Naive thymus-derived CD4-positive, alpha-beta T cell (primary cell): ENCODE data around the gene PITPNC1. TPM values are rescaled to one million over a fixed set of nuclear protein-coding genes. Genes with fewer than 3 reads are reported as not detected.
A peak's percentile ranks its signal among the peaks of the same experiment; 100 is the strongest.

Source experiments
- ATAC-seq: fragments of 150-1000 bp; cut with Tn5 transposase; 2 replicates; pipeline ENCODE4 v1.10.0; 2021; ENCODE audit warnings: mild to moderate bottlenecking, moderate library complexity
- CTCF ChIA-PET: fragments of 350-600 bp; sonication (Branson Sonifier 250); formaldehyde crosslinking; loops from one replicate; lab custom pipeline; 2021; ENCODE audit warnings: antibody characterized with exemption; lab: Charles Lee
- POLR2A ChIA-PET: fragments of 350-600 bp; sonication (Branson Sonifier 250); formaldehyde crosslinking; loops from one replicate; lab custom pipeline; 2021; ENCODE audit warnings: antibody characterized with exemption, inconsistent platforms; lab: Charles Lee
- DNase-seq, 9 donors: peaks; one replicate each; pipeline versions ENCODE4 v3.0.0 to v3.0.0-alpha.2; 2020 to 2022; ENCODE audit warnings: mixed read lengths in 1 of 9
- H3K27ac ChIP-seq: one replicate; pipeline ENCODE4 v1.7.0; 2013; ENCODE audit warnings: mild to moderate bottlenecking, low read depth, low read length, moderate library complexity
- H3K27me3 ChIP-seq, 2 donors: one replicate each; pipeline ENCODE4 v1.7.0; 2013; ENCODE audit warnings: low read length in 2 of 2, mild to moderate bottlenecking in 2 of 2, moderate library complexity in 2 of 2; ENCODE audit not compliant: control insufficient read depth in 2 of 2, insufficient read depth in 2 of 2
- H3K36me3 ChIP-seq, 3 experiments: 1 replicate in 2 of 3; 2 replicates in 1 of 3; pipeline ENCODE4 v1.7.0; 2013; ENCODE audit warnings: low read length in 3 of 3, mild to moderate bottlenecking in 3 of 3, moderate library complexity in 1 of 3; ENCODE audit not compliant: insufficient read depth in 3 of 3, control insufficient read depth in 2 of 3
- H3K4me1 ChIP-seq, 2 donors: one replicate each; pipeline ENCODE4 v1.7.0; 2013; ENCODE audit warnings: low read length in 2 of 2, mild to moderate bottlenecking in 2 of 2, moderate library complexity in 1 of 2; ENCODE audit not compliant: control insufficient read depth in 2 of 2, insufficient read depth in 2 of 2
- H3K4me3 ChIP-seq: 2 replicates; pipeline ENCODE4 v1.7.0; 2013; ENCODE audit warnings: mild to moderate bottlenecking, low read length
- H3K9me3 ChIP-seq, 3 experiments: 1 replicate in 2 of 3; 2 replicates in 1 of 3; pipeline ENCODE4 v1.7.0; 2013; ENCODE audit warnings: low read length in 3 of 3; ENCODE audit not compliant: control insufficient read depth in 2 of 3
- H3K27ac Mint-ChIP-seq, 9 donors: one replicate each; pipeline ENCODE4 v1.8.0; 2020 to 2022; ENCODE audit warnings: mixed read lengths in 9 of 9, mild to moderate bottlenecking in 8 of 9, moderate library complexity in 5 of 9, inconsistent platforms in 2 of 9
- H3K27me3 Mint-ChIP-seq, 5 donors: one replicate each; pipeline ENCODE4 v1.8.0; 2021 to 2022; ENCODE audit warnings: mixed read lengths in 5 of 5, mild to moderate bottlenecking in 1 of 5
- H3K36me3 Mint-ChIP-seq, 5 donors: one replicate each; pipeline ENCODE4 v1.8.0; 2020 to 2022; ENCODE audit warnings: mixed read lengths in 5 of 5, mild to moderate bottlenecking in 3 of 5, inconsistent platforms in 1 of 5
- H3K4me1 Mint-ChIP-seq, 7 donors: one replicate each; pipeline ENCODE4 v1.8.0; 2020 to 2022; ENCODE audit warnings: mixed read lengths in 7 of 7, mild to moderate bottlenecking in 3 of 7, inconsistent platforms in 1 of 7
- H3K4me3 Mint-ChIP-seq, 10 donors: one replicate each; pipeline ENCODE4 v1.8.0; 2020 to 2022; ENCODE audit warnings: mild to moderate bottlenecking in 10 of 10, mixed read lengths in 10 of 10, moderate library complexity in 6 of 10, inconsistent platforms in 2 of 10
- H3K9me3 Mint-ChIP-seq, 11 donors: one replicate each; pipeline ENCODE4 v1.8.0; 2020 to 2022; ENCODE audit warnings: mixed read lengths in 11 of 11, mild to moderate bottlenecking in 4 of 11, inconsistent platforms in 1 of 11, moderate library complexity in 1 of 11
- intact Hi-C, 2 donors: fragments of 100-400 bp; cut with micrococcal nuclease; formaldehyde crosslinking; loops; one replicate each; pipeline ENCODE4 v1.15.1; 2023
- polyA plus RNA-seq, 2 donors: library from polyadenylated mRNA; unstranded; fragments of 300-500 nt; fragmentation: Illumina TruSeq; gene quantifications; one replicate each; pipeline ENCODE4 v1.2.3, GENCODE V29; 2021
- total RNA-seq, 6 experiments: library from RNA in 5 of 6; stranded (reverse) in 5 of 6; gene quantifications; 1 replicate in 5 of 6; 2 replicates in 1 of 6; pipeline ENCODE4 v1.2.3 and lab custom pipeline; 2021 to 2026

The PITPNC1 gene
- total and polyA plus RNA-seq, 7 experiments from 2014 or later: 53.1 to 148 (median 102) TPM

GRCh38 chr17:67676305-67676704, 299.2 kb downstream of the PITPNC1 start:
- Histone ChIP-seq H3K4me1 (peaks cover 0 to 4% of the 10 kb centered on the region in 2 donors), H3K4me3 (no peak overlapping the region), H3K36me3 (peaks cover 12 to 62% (median 22%) of the 10 kb centered on the region in 3 experiments), H3K27me3 (no peaks in the 10 kb centered on the region), H3K9me3 (no peaks in the 10 kb centered on the region), H3K27ac (no peak overlapping the region)
- no peak for DNase-seq
- H3K27me3 Mint-ChIP-seq: no peaks in the 10 kb centered on the region
- H3K9me3 Mint-ChIP-seq: peaks cover 0 to 1% (median 0%) of the 10 kb centered on the region in 11 donors
- CTCF ChIA-PET: interaction anchor here (0.6 kb wide), 1 partner anchor 611 kb away, joined by 5 read pairs; no protein-coding TSS in a partner anchor
- intact Hi-C loops: no loop called here
- POLR2A ChIA-PET: no interaction called here
- no peak for ATAC-seq
- H3K27ac Mint-ChIP-seq: peak overlapping the region in 3 of 9 donors; percentile 6 to 73 (median 58)
- peaks cover 0 to 34% (median 15%) of the 10 kb centered on the region in 7 donors for H3K4me1 Mint-ChIP-seq
- no peak overlapping the region for H3K4me3 Mint-ChIP-seq
- H3K36me3 Mint-ChIP-seq: peaks cover 2 to 40% (median 18%) of the 10 kb centered on the region in 5 donors

- Histone ChIP-seq H3K9me3 (no peaks in the 10 kb centered on the region), H3K4me1 (peaks cover 0 to 4% of the 10 kb centered on the region in 2 donors), H3K27me3 (no peaks in the 10 kb centered on the region), H3K27ac (peak overlapping the region; percentile 22), H3K4me3 (no peak overlapping the region), H3K36me3 (peaks cover 6 to 47% (median 17%) of the 10 kb centered on the region in 3 experiments)
- ChIA-PET CTCF (no interaction called here), POLR2A (no interaction called here)
- Mint-ChIP-seq H3K27me3 (no peaks in the 10 kb centered on the region), H3K27ac (peak overlapping the region in 4 of 9 donors; percentile 45 to 88 (median 68)), H3K4me1 (peaks cover 0 to 34% (median 15%) of the 10 kb centered on the region in 7 donors), H3K36me3 (peaks cover 2 to 31% (median 14%) of the 10 kb centered on the region in 5 donors), H3K4me3 (no peak overlapping the region), H3K9me3 (peaks cover 0 to under 1% (median 0%) of the 10 kb centered on the region in 11 donors)
- intact Hi-C loops: no loop called here
- no peak for ATAC-seq
- DNase-seq: no peak
Measured at GRCh38 chr17:67678414-67678813, 301.3 kb downstream of the PITPNC1 start.

- ChIA-PET POLR2A (no interaction called here), CTCF (no interaction called here)
- DNase-seq (no peak), ATAC-seq (no peak)
- H3K4me3 ChIP-seq: no peak overlapping the region
- peaks cover 0 to 4% of the 10 kb centered on the region in 2 donors for H3K4me1 ChIP-seq
- H3K27me3 Mint-ChIP-seq: no peaks in the 10 kb centered on the region
- H3K9me3 Mint-ChIP-seq: no peaks in the 10 kb centered on the region
- H3K27ac Mint-ChIP-seq: peak overlapping the region in 8 of 9 donors; percentile 62 to 91 (median 79)
- H3K4me3 Mint-ChIP-seq: peak overlapping the region in 2 of 10 donors; percentile 33 to 54
- H3K27me3 ChIP-seq: no peaks in the 10 kb centered on the region
- peaks cover 0 to 34% (median 15%) of the 10 kb centered on the region in 7 donors for H3K4me1 Mint-ChIP-seq
- H3K36me3 Mint-ChIP-seq: peaks cover 2 to 30% (median 14%) of the 10 kb centered on the region in 5 donors
- no peaks in the 10 kb centered on the region for H3K9me3 ChIP-seq
- intact Hi-C loops: no loop called here
- H3K36me3 ChIP-seq: peaks cover 6 to 43% (median 17%) of the 10 kb centered on the region in 3 experiments
- peak overlapping the region; percentile 10 for H3K27ac ChIP-seq
Measured at GRCh38 chr17:67679225-67679624, 302.1 kb downstream of the PITPNC1 start.

- peak overlapping the region in 8 of 9 donors; percentile 16 to 91 (median 76) for H3K27ac Mint-ChIP-seq
- no peaks in the 10 kb centered on the region for H3K27me3 ChIP-seq
- H3K4me3 ChIP-seq: no peak overlapping the region
- H3K27me3 Mint-ChIP-seq: no peaks in the 10 kb centered on the region
- DNase-seq (no peak), ATAC-seq (no peak)
- ChIA-PET POLR2A (no interaction called here), CTCF (no interaction called here)
- intact Hi-C loops: no loop called here
- H3K4me1 Mint-ChIP-seq: peaks cover 0 to 34% (median 15%) of the 10 kb centered on the region in 7 donors
- H3K27ac ChIP-seq: no peak overlapping the region
- peak overlapping the region in 4 of 10 donors; percentile 17 to 54 (median 38) for H3K4me3 Mint-ChIP-seq
- no peaks in the 10 kb centered on the region for H3K9me3 ChIP-seq
- peaks cover 2 to 30% (median 14%) of the 10 kb centered on the region in 5 donors for H3K36me3 Mint-ChIP-seq
- H3K36me3 ChIP-seq: peaks cover 6 to 43% (median 17%) of the 10 kb centered on the region in 3 experiments
- no peaks in the 10 kb centered on the region for H3K9me3 Mint-ChIP-seq
- H3K4me1 ChIP-seq: peaks cover 0 to 4% of the 10 kb centered on the region in 2 donors
Measured at GRCh38 chr17:67679721-67680120, 302.6 kb downstream of the PITPNC1 start.

- H3K36me3 ChIP-seq: peaks cover 6 to 36% (median 17%) of the 10 kb centered on the region in 3 experiments
- no peaks in the 10 kb centered on the region for H3K27me3 Mint-ChIP-seq
- intact Hi-C loops: no loop called here
- peaks cover 0 to 4% of the 10 kb centered on the region in 2 donors for H3K4me1 ChIP-seq
- H3K4me1 Mint-ChIP-seq: peaks cover 0 to 34% (median 15%) of the 10 kb centered on the region in 7 donors
- H3K4me3 Mint-ChIP-seq: peak overlapping the region in 1 of 10 donors; percentile 33
- no peaks in the 10 kb centered on the region for H3K9me3 ChIP-seq
- H3K27ac ChIP-seq: no peak overlapping the region
- H3K27me3 ChIP-seq: no peaks in the 10 kb centered on the region
- peak overlapping the region in 8 of 9 donors; percentile 24 to 90 (median 66) for H3K27ac Mint-ChIP-seq
- no peaks in the 10 kb centered on the region for H3K9me3 Mint-ChIP-seq
- CTCF ChIA-PET: no interaction called here
- H3K36me3 Mint-ChIP-seq: peaks cover 2 to 21% (median 12%) of the 10 kb centered on the region in 5 donors
- no peak for ATAC-seq
- H3K4me3 ChIP-seq: no peak overlapping the region
- no peak for DNase-seq
- POLR2A ChIA-PET: no interaction called here
Measured at GRCh38 chr17:67680445-67681224, 303.6 kb downstream of the PITPNC1 start.

GRCh38 chr17:67682196-67682595, 305.1 kb downstream of the PITPNC1 start:
- Histone ChIP-seq H3K9me3 (no peaks in the 10 kb centered on the region), H3K27me3 (no peaks in the 10 kb centered on the region), H3K36me3 (peaks cover 6 to 35% (median 13%) of the 10 kb centered on the region in 3 experiments), H3K27ac (no peak overlapping the region), H3K4me3 (no peak overlapping the region), H3K4me1 (peaks cover 0 to 4% of the 10 kb centered on the region in 2 donors)
- Mint-ChIP-seq H3K4me3 (no peak overlapping the region), H3K4me1 (peaks cover 0 to 27% (median 15%) of the 10 kb centered on the region in 7 donors), H3K27me3 (no peaks in the 10 kb centered on the region), H3K36me3 (peaks cover under 1 to 21% (median 11%) of the 10 kb centered on the region in 5 donors), H3K27ac (peak overlapping the region in 6 of 9 donors; percentile 25 to 73 (median 60)), H3K9me3 (no peaks in the 10 kb centered on the region)
- CTCF ChIA-PET: interaction anchor here (2.2 kb wide), 1 partner anchor 306 kb away, joined by 7 read pairs; no protein-coding TSS in a partner anchor
- DNase-seq: no peak
- intact Hi-C loops: no loop called here
- POLR2A ChIA-PET: no interaction called here
- no peak for ATAC-seq
